HG03196 (cell line): ENCODE results near the gene SLK.

Experiments used
- ATAC-seq: cut with Tn5 transposase; IDR thresholded peaks from one replicate; pipeline ENCODE4 v1.9.1; 2021; ENCODE audit not compliant: unreplicated experiment

Gene SLK

DNA sequence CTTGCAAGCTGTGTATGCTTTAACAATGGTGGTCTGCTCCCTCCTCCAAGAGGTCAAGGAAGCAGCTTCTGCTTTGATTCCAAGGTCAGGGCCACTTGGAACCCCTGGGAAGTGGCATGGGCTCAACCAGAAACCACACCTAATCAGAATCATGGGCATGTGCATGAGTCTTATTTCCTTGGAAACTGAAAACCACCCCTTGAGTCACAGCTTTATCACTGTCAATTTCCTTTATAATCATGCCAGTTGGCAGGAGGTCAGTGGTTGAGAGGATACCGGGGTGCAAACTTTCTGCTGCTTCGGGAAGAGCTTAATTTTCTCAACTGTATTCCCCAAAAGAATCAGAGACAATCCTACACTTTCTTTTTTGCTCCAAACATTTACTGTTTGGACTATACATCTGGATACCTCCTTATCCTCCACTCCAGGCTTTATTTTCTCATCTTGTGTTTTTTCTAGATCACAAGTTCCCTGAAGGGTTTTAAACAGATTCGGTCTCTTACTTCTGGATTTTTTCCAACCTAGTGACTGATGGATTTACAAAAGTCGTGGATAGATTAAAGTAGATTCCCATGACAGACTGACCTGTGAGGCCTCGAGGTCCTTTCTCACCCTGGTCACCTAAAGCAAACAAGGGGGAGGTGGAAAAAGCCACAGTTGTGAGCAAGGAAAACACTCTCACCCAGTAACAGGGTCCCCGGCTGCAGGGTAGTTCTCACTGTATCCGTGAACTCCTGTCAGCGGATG lies 82.7 kb downstream of the SLK start:
- no peak for ATAC-seq

DNA sequence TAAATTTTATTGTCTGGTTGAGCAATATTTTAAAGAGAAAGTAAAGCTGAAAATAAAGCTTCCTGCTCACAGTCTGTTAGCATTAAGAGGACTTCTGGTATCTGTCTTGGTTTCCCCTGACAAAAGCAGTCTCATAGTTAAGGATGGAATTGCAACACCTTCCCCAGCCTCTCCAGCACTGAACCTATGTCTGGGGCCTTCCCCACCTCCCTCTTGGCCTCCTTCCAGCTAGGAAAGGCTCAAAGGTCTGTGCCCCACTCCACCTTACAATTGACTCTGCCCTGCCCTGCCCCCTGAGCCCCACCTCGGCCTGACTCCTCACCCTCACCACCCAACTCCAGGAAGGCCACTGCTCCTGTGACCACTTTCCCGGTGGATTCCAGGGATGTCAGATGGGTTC lies 85.5 kb downstream of the SLK start:
- no peak for ATAC-seq

DNA sequence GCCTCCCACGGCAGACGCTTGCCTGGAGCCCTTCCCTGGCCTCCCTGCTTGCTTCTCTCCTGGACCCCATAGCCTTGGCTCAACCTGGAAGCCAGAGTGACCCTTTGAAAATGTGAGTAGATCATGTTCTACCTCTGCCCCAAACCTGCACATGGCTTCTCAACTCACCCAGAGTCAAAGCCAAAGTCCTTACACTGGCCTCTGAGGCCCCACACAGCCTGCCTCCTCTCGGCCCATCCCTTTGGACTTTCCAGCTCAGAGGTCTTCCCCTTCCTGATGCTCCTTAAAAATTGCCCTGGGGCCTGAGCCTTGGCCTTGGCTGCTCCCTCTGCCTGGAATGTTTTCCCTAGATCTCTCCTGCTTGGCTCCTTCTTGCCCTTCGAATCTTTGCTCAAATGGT lies 86.3 kb downstream of the SLK start:
- no peak for ATAC-seq

DNA sequence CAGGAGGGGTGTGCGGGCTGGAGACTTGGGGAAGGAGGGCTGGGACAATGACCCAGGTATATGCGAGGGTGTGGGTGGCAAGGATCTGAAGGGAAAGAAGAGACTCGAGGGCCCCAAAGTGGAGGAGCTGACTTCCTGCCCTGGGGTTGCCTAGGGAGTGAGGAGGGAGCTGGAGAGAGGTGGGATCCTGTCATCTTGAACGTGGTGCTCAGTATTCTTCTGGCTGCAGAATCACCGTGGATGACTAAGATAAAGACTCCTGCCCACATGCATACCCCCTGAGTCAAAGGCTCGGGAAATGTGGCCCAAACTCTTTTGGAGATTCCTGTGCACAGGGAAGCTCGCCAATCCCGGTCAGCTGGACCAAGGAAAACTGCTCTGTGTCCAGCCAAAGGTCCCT lies 87.5 kb downstream of the SLK start:
- no peak for ATAC-seq

DNA sequence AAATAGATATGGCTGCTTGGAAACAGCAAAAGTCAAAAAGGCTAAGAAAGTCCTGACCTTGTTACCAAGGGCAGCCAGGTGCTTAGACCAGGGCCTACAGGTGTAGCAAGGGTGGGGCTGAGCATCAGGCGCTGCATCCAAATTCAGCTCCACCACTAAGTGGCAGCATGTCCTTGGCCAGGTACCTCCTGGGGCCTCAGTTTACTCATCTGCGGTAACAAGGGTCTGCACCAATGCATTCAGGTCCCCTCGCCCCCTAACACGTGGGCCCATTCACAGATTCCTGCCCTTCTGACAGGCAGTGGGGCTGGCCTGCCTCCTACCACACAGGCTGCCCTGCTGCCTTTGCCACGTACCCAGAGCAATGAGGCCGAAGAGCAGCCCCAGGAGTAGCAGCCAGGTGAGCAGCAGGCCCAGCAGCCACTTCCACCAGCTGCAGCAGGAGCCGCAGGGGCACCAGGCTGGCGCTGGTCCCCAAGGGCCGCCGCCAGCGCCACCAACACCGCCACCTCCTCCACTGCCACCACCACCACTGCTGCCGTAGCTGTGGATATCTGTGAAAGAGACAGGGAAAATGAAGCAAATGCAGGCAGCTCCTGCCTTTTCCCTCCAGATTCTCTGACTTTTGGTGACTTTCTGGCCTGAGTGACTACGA lies 89.8 kb downstream of the SLK start:
- ATAC-seq, result no peak

DNA sequence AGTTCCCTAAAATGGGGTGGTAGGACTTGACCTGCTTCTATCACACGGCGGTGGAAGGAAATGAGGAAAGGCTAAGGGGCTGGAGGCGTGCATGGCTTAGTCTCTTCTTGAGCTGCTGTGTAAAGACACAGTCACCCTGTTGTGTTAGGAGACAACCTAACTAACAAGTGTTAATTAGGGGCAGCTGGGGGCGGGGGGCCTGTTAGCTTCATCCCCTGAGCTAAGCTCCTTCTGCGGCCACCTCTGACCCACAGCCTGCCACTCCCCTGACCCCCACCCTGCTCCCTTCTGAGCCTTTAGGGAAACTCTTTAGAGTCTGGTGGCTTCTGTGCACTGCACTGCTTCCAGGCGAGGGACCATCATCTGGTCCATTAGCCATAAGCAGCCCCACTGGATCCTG lies 90.8 kb downstream of the SLK start:
- ATAC-seq, result no peak

DNA sequence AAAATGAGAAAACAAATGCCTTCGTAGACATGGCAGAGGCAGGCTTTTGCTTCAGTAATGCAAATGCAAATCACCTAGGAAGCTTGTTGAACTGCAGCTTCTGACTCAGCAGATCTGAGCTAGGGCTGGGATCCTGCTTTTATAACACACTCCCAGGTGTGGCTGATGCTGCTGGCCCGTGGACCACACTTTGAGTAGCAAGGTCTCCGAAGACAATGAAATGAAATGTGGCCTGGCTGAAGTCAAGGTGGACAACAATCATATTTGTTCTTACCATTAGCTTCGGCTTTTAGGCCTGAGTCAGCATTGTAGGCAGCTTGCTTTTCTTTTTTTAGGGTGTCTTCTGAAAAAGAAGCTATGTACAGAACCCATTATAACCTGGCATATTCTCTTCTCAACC lies 92.4 kb downstream of the SLK start:
- ATAC-seq, result no peak

DNA sequence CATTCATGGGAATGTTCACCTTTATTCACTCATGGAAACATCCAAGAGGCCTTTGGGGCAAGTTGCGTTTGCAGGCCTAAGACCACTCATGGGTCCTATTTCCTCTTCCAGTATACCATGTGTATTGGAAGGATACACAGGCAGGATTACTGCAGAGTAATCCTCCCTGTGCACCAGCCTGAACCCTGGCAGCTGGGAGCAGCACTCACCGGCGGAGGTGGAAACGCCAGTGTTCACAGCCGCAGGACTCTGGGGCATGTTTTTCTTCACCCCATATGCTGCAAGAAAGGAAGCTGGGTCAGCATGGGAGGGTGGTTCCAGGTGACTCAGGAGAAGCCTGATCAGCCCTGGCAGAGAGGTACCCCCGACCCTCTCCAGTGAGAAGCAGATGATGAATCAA lies 94.3 kb downstream of the SLK start:
- no peak for ATAC-seq

DNA sequence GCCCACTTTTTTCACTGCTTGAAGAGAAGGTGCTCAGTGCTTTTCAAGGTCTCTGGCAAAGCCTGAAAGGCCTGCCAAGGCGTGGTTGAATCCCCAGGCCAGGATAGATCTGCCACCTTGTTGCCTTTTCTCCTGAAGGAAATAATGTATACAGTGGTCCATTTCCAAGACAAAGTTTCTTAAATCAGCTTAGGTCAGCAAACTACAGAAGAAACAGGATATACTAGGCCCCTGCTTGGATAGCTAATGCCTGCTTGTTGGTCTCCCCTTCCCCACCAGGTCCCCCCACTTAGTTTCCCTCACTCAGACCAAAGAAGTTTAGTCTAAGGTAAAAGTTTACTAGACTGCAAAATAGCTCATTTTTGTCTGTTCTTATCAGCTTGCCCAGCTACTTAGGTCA lies 98.8 kb downstream of the SLK start:
- no peak for ATAC-seq

DNA sequence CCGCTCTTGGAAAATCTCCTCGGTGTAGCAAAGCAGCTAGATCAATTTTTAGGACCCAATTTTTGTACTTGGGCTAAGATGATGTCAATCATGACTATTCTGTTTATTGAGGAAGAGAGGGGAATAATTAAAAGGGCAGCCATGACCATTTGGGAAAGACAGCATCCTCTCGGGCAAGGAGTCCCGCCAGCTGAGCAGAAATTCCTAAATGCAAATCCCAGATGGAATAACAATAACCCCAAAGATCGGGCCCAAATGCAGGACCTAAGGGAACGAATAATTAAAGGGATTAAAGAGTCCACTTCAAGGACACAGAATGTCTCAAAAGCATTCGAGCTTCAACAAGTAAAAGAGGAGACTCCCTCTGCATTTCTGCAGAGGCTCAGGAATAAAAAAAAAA lies 100.0 kb downstream of the SLK start:
- ATAC-seq, result no peak

DNA sequence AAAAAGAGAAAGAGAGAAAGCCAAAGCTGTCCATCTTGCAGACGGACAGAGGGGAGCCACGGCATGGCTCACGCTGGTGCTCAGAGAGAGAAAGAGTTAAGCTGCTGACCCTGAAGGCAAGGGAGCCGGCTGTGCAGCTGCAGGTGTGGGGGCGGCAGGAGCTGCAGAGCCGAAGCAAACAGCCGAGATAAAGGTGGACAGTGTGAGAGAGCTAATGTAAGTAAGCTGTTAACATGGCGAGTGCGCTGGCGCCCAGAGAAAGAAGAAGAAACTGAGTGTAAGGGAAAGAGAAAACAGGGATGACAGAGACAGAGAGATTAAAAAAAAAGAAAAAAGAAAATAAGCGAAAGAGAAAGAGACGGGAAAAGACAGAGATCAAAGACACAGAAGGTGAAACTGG lies 100.6 kb downstream of the SLK start:
- no peak for ATAC-seq

DNA sequence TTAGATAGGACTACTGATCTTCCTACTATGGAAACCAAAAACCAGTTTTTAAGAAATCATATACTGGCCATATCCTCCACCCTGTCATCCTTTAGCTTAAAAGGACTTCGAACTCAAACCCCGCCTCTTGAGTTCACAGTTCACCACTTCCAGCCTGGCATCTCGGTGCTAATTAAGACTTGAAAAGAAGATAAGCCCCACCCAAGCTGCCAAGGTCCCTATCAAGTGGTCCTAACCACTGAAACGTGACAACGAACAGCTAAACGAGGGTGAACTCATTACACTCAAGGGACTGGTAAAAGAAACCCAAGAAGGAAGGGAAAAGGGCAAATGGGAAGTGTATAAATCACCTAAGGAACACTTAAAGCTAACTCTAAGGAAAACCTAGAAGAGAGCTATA lies 102.7 kb downstream of the SLK start:
- no peak for ATAC-seq

DNA sequence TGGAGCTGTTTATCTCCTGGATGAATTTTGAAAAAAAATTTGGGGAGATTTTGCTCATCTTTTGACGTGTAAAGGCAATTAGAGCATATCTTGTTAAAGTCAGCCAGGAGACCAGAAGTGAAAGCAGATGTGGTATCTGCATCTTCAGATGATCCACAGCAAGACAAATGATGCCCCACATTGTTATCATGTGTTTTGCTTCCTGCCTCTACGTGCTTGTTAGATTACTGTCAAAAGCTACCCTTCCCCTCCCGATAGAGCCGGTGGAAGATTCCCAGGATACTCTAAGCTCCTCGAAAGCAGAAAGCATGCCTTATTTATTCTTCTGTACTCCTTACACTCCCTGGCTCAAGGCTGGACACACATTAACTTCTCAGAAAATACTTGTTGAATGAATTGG lies 105.8 kb downstream of the SLK start:
- ATAC-seq, result no peak

DNA sequence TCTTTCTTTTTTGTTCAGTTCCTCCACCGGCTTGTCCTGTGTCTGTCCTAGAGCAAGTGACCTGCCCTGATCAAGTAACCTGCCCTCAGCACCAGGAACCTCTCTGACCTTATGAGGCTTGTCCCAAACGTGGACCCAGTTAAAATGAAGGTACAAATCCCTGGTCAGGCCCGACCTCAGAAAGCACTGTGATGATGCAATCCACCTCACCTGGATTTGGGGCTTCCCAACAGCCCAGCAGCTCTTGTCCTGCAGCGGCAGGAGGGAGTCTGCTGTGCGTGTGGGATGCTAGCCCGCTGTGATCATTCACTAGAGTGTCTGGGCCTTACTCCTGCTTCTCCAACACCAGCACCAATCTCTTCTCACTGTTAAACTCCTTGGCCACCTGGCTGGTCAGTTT lies 107.6 kb downstream of the SLK start:
- ATAC-seq, result no peak

DNA sequence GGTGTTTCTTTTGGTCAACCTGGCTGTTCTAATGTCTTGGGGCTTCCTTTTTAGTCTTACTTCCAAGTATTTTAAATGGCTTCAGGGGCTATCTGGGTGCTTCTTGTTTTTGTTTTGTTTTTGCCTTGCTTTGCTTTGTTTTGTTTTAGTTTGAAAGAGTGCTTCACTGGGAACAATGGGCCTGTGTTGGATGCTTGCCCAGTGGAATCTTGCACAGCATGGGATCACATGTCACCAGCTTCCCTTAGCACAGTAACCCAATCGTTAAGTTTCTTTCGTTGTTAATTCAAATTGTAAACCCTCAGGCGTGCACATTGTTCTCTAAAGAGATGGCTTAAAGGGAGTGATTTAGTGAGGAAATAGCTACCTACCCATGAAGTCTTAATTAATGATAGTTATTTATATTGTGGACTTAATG lies 109.8 kb downstream of the SLK start:
- no peak for ATAC-seq

DNA sequence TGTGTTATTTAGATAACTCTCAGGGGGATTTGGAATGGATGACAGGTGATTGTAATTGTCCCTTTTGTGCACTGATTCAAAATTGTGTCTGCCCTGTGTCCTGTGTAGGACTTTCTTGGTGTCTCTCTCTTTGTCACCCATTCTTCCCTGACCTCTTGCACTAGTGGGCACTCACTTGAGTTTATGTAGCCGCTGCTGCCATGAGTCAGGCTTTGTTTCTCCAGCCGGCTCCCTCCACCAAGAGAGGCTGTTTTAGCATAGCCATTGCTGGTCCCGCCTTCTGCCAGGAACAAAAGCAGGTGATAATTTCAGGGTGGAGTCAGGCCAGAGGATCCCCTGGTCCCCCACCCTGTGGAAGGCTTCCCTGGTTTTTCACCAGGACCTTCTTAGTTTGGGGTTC lies 110.3 kb downstream of the SLK start:
- ATAC-seq, result no peak

DNA sequence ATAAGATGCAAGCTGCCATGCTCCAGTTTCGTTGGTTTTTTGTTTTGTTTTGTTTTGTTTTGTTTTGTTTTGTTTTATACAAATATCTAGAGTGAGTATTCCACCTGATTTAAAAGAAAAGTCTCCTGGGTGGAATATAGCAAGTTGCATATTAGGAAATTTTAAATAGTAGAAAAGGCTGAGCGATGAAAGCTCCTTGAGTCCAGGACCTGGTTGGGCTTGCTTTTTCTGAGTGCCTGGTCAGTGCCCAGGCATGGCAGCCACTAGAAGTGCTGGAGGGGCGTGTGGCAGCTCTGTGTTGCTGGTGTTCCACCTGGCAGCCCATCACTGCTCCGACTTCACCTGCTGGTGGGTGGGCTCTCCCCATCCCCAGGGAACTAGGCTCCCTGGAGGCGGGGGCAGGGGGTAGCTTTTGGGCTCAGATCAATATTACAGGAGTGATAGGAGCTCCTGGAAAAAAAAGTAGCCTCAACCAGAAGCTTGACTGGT lies 110.8 kb downstream of the SLK start:
- no peak for ATAC-seq
